Gastrocnemius medialis (tissue), 4 donors: Measurements from ENCODE around the gene ANXA2R. TPM values are rescaled to one million over a fixed set of nuclear protein-coding genes. Genes with fewer than 3 reads are reported as not detected.

Experiments used
- ATAC-seq, 2 donors: fragments of 150-250 bp; one replicate each; pipeline ENCODE4 v1.9.1; 2016
- DNase-seq, 2 donors: peaks; one replicate each; pipeline ENCODE4 v3.0.0-alpha.2; 2019
- H3K27ac ChIP-seq, 4 donors: fragments of 200-600 bp; sonication (generic); 1 replicate in 1 of 4; 2 replicates in 3 of 4; pipeline ENCODE4 v1.5.1; 2016 to 2018; ENCODE audit warnings: mild to moderate bottlenecking in 2 of 4, moderate library complexity in 1 of 4
- H3K27me3 ChIP-seq, 3 donors: fragments of 200-600 bp; sonication (generic) in 2 of 3; 1 replicate in 1 of 3; 2 replicates in 2 of 3; pipeline versions ENCODE4 v1.5.1 to v1.6.0; 2016 to 2019; ENCODE audit warnings: mild to moderate bottlenecking in 1 of 3, moderate library complexity in 1 of 3
- H3K36me3 ChIP-seq, 2 donors: fragments of 200-600 bp; sonication (generic) in 1 of 2; one replicate each; pipeline ENCODE4 v1.5.1; 2017 to 2018
- H3K4me1 ChIP-seq, 2 donors: fragments of 200-600 bp; sonication (generic) in 1 of 2; one replicate each; pipeline ENCODE4 v1.5.1; 2016 to 2017; ENCODE audit warnings: mild to moderate bottlenecking in 2 of 2
- H3K4me3 ChIP-seq, 4 donors: fragments of 200-600 bp; sonication (generic) in 3 of 4; 1 replicate in 1 of 4; 2 replicates in 3 of 4; pipeline ENCODE4 v1.5.1; 2016 to 2019; ENCODE audit warnings: mild to moderate bottlenecking in 2 of 4
- H3K9me3 ChIP-seq, 3 donors: fragments of 200-600 bp; sonication (generic) in 2 of 3; 1 replicate in 1 of 3; 2 replicates in 2 of 3; pipeline ENCODE4 v1.5.1; 2016 to 2019
- CTCF ChIP-seq, 5 experiments: fragments of 450-650 bp in 3 of 5; fragments of 200-600 bp in 2 of 5; sonication (generic) in 2 of 5; IDR thresholded peaks in 4 of 5; conservative IDR thresholded peaks in 1 of 5; 1 replicate in 4 of 5; 2 replicates in 1 of 5; pipeline ENCODE4 v1.5.1; 2016 to 2019; ENCODE audit warnings: antibody characterized with exemption in 5 of 5, mild to moderate bottlenecking in 3 of 5, moderate library complexity in 3 of 5
- POLR2A ChIP-seq, 2 donors: fragments of 450-650 bp; IDR thresholded peaks; one replicate each; pipeline ENCODE4 v1.6.1; 2017; ENCODE audit warnings: antibody characterized with exemption in 2 of 2, mild to moderate bottlenecking in 2 of 2, moderate library complexity in 2 of 2
- in situ Hi-C, 4 donors: fragments of 200-750 bp; cut with MboI; loops; one replicate each; pipeline versions ENCODE4 v1.15.0 to v1.8.0; 2017; ENCODE audit warnings: low sequenced_read_pairs in 4 of 4
- intact Hi-C: fragments of 100-400 bp; cut with DNase I; formaldehyde crosslinking; loops from one replicate; pipeline ENCODE4 v1.15.1; 2023; ENCODE audit warnings: low total_unique reads
- total RNA-seq, 4 donors: library from RNA; depleted of rRNA; stranded (reverse); fragments of >200 nt; gene quantifications; one replicate each; pipeline versions ENCODE4 v1.1.0 to v1.2.3, GENCODE V29; 2016

ANXA2R gene
- total RNA-seq, 4 donors from 2014 or later, result 1.1 to 3.3 (median 1.4) TPM

- no peak overlapping the region for H3K4me3 ChIP-seq
- in situ Hi-C loops, result no loop called here
- no peaks in the 10 kb centered on the region for H3K36me3 ChIP-seq
- H3K27me3 ChIP-seq, result peaks cover 0 to 9% (median 0%) of the 10 kb centered on the region in 3 donors
- no peak for TF ChIP-seq POLR2A (IDR thresholded peaks at IDR 0.05)
- no peak for TF ChIP-seq CTCF (IDR thresholded peaks at IDR 0.05 in 4 of 5, conservative IDR thresholded peaks at IDR 0.05 in 1 of 5)
- DNase-seq, result no peak
- intact Hi-C loops, result no loop called here
- peaks cover 0 to 5% of the 10 kb centered on the region in 2 donors for H3K4me1 ChIP-seq
- no peak overlapping the region for H3K27ac ChIP-seq
- ATAC-seq, result no peak
- H3K9me3 ChIP-seq, result no peaks in the 10 kb centered on the region
These were observed 15.9 kb downstream of the ANXA2R start for GRCh38 chr5:43024217-43024616.

GRCh38 chr5:43021151-43021550, 19.0 kb downstream of the ANXA2R start:
- H3K4me1 ChIP-seq, result peaks cover 6 to 14% of the 10 kb centered on the region in 2 donors
- no peak for ATAC-seq
- no peak overlapping the region for H3K27ac ChIP-seq
- in situ Hi-C loops (no loop called here), intact Hi-C loops (no loop called here)
- H3K27me3 ChIP-seq, result peaks cover 0 to 9% (median 0%) of the 10 kb centered on the region in 3 donors
- DNase-seq, result no peak
- H3K4me3 ChIP-seq, result no peak overlapping the region
- H3K9me3 ChIP-seq, result no peaks in the 10 kb centered on the region
- H3K36me3 ChIP-seq, result no peaks in the 10 kb centered on the region
- TF ChIP-seq CTCF (IDR thresholded peaks at IDR 0.05 in 4 of 5, conservative IDR thresholded peaks at IDR 0.05 in 1 of 5) (no peak), POLR2A (IDR thresholded peaks at IDR 0.05) (no peak)

GRCh38 chr5:43020399-43020746, 19.7 kb downstream of the ANXA2R start:
- TF ChIP-seq POLR2A (IDR thresholded peaks at IDR 0.05) (no peak), CTCF (IDR thresholded peaks at IDR 0.05 in 4 of 5, conservative IDR thresholded peaks at IDR 0.05 in 1 of 5) (no peak)
- peak overlapping the region; percentile 95 to 100 (median 96) for H3K27ac ChIP-seq
- in situ Hi-C loops (no loop called here), intact Hi-C loops (no loop called here)
- peaks cover 6 to 19% of the 10 kb centered on the region in 2 donors for H3K4me1 ChIP-seq
- ATAC-seq (no peak), DNase-seq (no peak)
- no peaks in the 10 kb centered on the region for H3K36me3 ChIP-seq
- no peaks in the 10 kb centered on the region for H3K9me3 ChIP-seq
- peaks cover 0 to 9% (median 0%) of the 10 kb centered on the region in 3 donors for H3K27me3 ChIP-seq
- H3K4me3 ChIP-seq, result peak overlapping the region; percentile 68 to 90 (median 80)

- intact Hi-C loops, result loop anchor here (2.0 kb wide), 2 partner anchors 25 to 45 kb away; no protein-coding TSS in a partner anchor
- H3K9me3 ChIP-seq, result no peaks in the 10 kb centered on the region
- peaks cover 6 to 19% of the 10 kb centered on the region in 2 donors for H3K4me1 ChIP-seq
- H3K36me3 ChIP-seq, result no peaks in the 10 kb centered on the region
- DNase-seq (peak; percentile 53 to 74), ATAC-seq (peak; percentile 62 to 67)
- peak overlapping the region; percentile 95 to 100 (median 96) for H3K27ac ChIP-seq
- TF ChIP-seq POLR2A (IDR thresholded peaks at IDR 0.05) (no peak), CTCF (IDR thresholded peaks at IDR 0.05 in 4 of 5, conservative IDR thresholded peaks at IDR 0.05 in 1 of 5) (peak in 4 of 5 experiments; percentile 28 to 65 (median 51))
- H3K4me3 ChIP-seq, result peak overlapping the region; percentile 68 to 90 (median 80)
- in situ Hi-C loops, result no loop called here
- H3K27me3 ChIP-seq, result peaks cover 0 to 9% (median 0%) of the 10 kb centered on the region in 3 donors
These were observed 20.3 kb downstream of the ANXA2R start for GRCh38 chr5:43019614-43020398.
